ENCODE results near the gene SNAPIN.
"Not testable (repeated sequence)": the region's sequence is repeated elsewhere in the genome, so short reads cannot be mapped to it uniquely, and the experiment has no call there.

Gene SNAPIN

GRCh38 chr1:153649137-153649862 lies 9.2 kb upstream of the SNAPIN start:
- DNase-seq, result no peak

GRCh38 chr1:153649863-153650235 lies 8.7 kb upstream of the SNAPIN start:
- no peak for DNase-seq

- DNase-seq, result no peak
Observed at GRCh38 chr1:153651771-153652170, 6.7 kb upstream of the SNAPIN start.

- DNase-seq, result no peak
Observed at GRCh38 chr1:153652805-153653500, 5.5 kb upstream of the SNAPIN start.

GRCh38 chr1:153655333-153655732 lies 3.2 kb upstream of the SNAPIN start:
- DNase-seq, result no peak

GRCh38 chr1:153659175-153659534 lies 652 bp downstream of the SNAPIN start:
- no peak for DNase-seq

- DNase-seq, result no peak
Observed at GRCh38 chr1:153659656-153660055, 1.2 kb downstream of the SNAPIN start.

- no peak for DNase-seq
Observed at GRCh38 chr1:153661111-153661708, 2.7 kb downstream of the SNAPIN start.

GRCh38 chr1:153662269-153662668 lies 3.8 kb downstream of the SNAPIN start:
- no peak for DNase-seq

GRCh38 chr1:153663211-153663610 lies 4.7 kb downstream of the SNAPIN start:
- no peak for DNase-seq

GRCh38 chr1:153667439-153667838 lies 8.9 kb downstream of the SNAPIN start:
- no peak for DNase-seq

GRCh38 chr1:153668672-153669071 lies 10.2 kb downstream of the SNAPIN start:
- DNase-seq, result not testable (repeated sequence)

GRCh38 chr1:153669606-153670005 lies 11.1 kb downstream of the SNAPIN start:
- DNase-seq, result no peak

- peak in 1 of 2 experiments; percentile 34 for DNase-seq
Observed at GRCh38 chr1:153670257-153670858, 11.9 kb downstream of the SNAPIN start.

- peak; percentile 96 to 98 for DNase-seq
Observed at GRCh38 chr1:153670859-153671627, 12.5 kb downstream of the SNAPIN start, which contains the start of gene ILF2. TSS of gene ILF2 (minus strand) at chr1:153670993. CDS start at chr1:153670922, 71 bp downstream.

- DNase-seq, result peak; percentile 69 to 74
Observed at GRCh38 chr1:153671628-153672353, 13.3 kb downstream of the SNAPIN start.

GRCh38 chr1:153673511-153673910 lies 15.0 kb downstream of the SNAPIN start:
- no peak for DNase-seq

- peak; percentile 56 to 66 for DNase-seq
Observed at GRCh38 chr1:153677718-153678518, 19.4 kb downstream of the SNAPIN start.

GRCh38 chr1:153678519-153679336 lies 20.2 kb downstream of the SNAPIN start, which contains the start of gene NPR1:
TSS of gene NPR1 (plus strand) at chr1:153678688. CDS start at chr1:153679109, 421 bp downstream.
- peak; percentile 31 to 46 for DNase-seq
